HEK293T (cell line): ENCODE results near the gene CMTM4.
"Not testable (repeated sequence)": the region's sequence is repeated elsewhere in the genome, so short reads cannot be mapped to it uniquely, and the experiment has no call there.

Experiments used
- CTCF ChIA-PET: fragments of 350-600 bp; formaldehyde crosslinking; extraction: SDS; loops from one replicate; lab custom pipeline; 2021; ENCODE audit warnings: antibody characterized with exemption, inconsistent platforms; lab: Yijun Ruan, JAX
- POLR2A ChIA-PET: fragments of 350-600 bp; formaldehyde crosslinking; extraction: SDS; loops from one replicate; lab custom pipeline; 2020; ENCODE audit warnings: antibody characterized with exemption, inconsistent platforms; lab: Yijun Ruan, JAX
- DNase-seq: peaks from one replicate; pipeline ENCODE4 v3.0.0; 2012; ENCODE audit warnings: mixed read lengths; ENCODE audit errors: extremely low spot score
- ARNT ChIP-seq: fragments of 450-650 bp; IDR thresholded peaks from 2 replicates; pipeline ENCODE4 v1.6.1; 2017; ENCODE audit warnings: mild to moderate bottlenecking
- BHLHE40 ChIP-seq: fragments of 450-650 bp; IDR thresholded peaks from 2 replicates; pipeline ENCODE4 v1.6.1; 2016; ENCODE audit warnings: mild to moderate bottlenecking, moderate library complexity, borderline replicate concordance
- CTBP1 ChIP-seq: fragments of 450-650 bp; IDR thresholded peaks from 2 replicates; pipeline ENCODE4 v1.6.1; 2016; ENCODE audit warnings: borderline replicate concordance
- ELF4 ChIP-seq: fragments of 450-650 bp; IDR thresholded peaks from 2 replicates; pipeline ENCODE4 v1.6.1; 2017; ENCODE audit warnings: antibody characterized with exemption
- FOXA1 ChIP-seq: fragments of 450-650 bp; IDR thresholded peaks from 2 replicates; pipeline ENCODE4 v1.6.1; 2016; ENCODE audit warnings: mild to moderate bottlenecking
- FOXK2 ChIP-seq: fragments of 450-650 bp; IDR thresholded peaks from 2 replicates; pipeline ENCODE4 v1.6.1; 2016; ENCODE audit warnings: mild to moderate bottlenecking
- FOXM1 ChIP-seq: fragments of 450-650 bp; IDR thresholded peaks from 2 replicates; pipeline ENCODE4 v1.6.1; 2017; ENCODE audit warnings: mild to moderate bottlenecking, borderline replicate concordance
- HDGF ChIP-seq: fragments of 450-650 bp; IDR thresholded peaks from 2 replicates; pipeline ENCODE4 v1.6.1; 2017; ENCODE audit warnings: antibody characterized with exemption, borderline replicate concordance
- L3MBTL2 ChIP-seq: fragments of 450-650 bp; conservative IDR thresholded peaks from 2 replicates; pipeline ENCODE4 v1.6.1; 2016; ENCODE audit warnings: mild to moderate bottlenecking
- LEF1 ChIP-seq: fragments of 450-650 bp; IDR thresholded peaks from 2 replicates; pipeline ENCODE4 v1.6.1; 2017; ENCODE audit warnings: mild to moderate bottlenecking, borderline replicate concordance
- NFRKB ChIP-seq: fragments of 450-650 bp; IDR thresholded peaks from 2 replicates; pipeline ENCODE4 v1.6.1; 2016; ENCODE audit warnings: mild to moderate bottlenecking, moderate library complexity
- SP1 ChIP-seq: fragments of 450-650 bp; IDR thresholded peaks from 2 replicates; pipeline ENCODE4 v1.6.1; 2017
- TARDBP ChIP-seq: fragments of 450-650 bp; IDR thresholded peaks from 2 replicates; pipeline ENCODE4 v1.6.1; 2016
- TF ChIP-seq, protein P1 (sequence below): fragments of 450-650 bp; IDR thresholded peaks from 2 replicates; pipeline ENCODE4 v1.6.1; 2016

The CMTM4 gene

GRCh38 chr16:66676599-66676998, 19.9 kb downstream of the CMTM4 start:
- CTCF ChIA-PET = no interaction called here
- TF ChIP-seq HDGF = no peak
- no peak for TF ChIP-seq FOXA1
- no peak for TF ChIP-seq FOXM1
- TF ChIP-seq ELF4 = no peak
- no peak for TF ChIP-seq CTBP1
- TF ChIP-seq SP1 = no peak
- TF ChIP-seq FOXK2 = no peak
- TF ChIP-seq L3MBTL2 = no peak
- TF ChIP-seq BHLHE40 = no peak
- no peak for TF ChIP-seq LEF1

DNA sequence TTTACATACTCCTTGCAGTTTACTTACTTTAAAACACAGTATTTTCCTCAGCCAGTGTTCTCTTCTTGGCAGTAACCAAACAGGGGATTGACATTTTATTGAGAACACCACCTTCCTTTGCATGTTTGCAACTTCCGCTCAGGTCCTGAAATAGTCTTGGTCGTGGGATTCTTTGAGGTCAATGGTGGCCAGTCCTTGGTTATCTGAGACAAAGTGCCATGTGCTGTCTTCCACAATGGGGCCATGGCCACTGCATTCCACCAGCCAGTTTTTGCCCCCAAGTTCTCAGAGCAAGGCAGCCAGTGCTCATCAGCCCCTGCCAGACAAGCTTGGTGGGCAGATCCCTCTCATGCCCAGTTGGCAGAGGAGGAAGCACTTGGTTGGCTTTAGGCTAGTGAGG, 22.9 kb downstream of the CMTM4 start:
- ChIA-PET POLR2A (no interaction called here), CTCF (no interaction called here)

More at GRCh38 chr16:66676599-66676998, 19.9 kb downstream of the CMTM4 start:
- DNase-seq = no peak
- POLR2A ChIA-PET = no interaction called here

DNA sequence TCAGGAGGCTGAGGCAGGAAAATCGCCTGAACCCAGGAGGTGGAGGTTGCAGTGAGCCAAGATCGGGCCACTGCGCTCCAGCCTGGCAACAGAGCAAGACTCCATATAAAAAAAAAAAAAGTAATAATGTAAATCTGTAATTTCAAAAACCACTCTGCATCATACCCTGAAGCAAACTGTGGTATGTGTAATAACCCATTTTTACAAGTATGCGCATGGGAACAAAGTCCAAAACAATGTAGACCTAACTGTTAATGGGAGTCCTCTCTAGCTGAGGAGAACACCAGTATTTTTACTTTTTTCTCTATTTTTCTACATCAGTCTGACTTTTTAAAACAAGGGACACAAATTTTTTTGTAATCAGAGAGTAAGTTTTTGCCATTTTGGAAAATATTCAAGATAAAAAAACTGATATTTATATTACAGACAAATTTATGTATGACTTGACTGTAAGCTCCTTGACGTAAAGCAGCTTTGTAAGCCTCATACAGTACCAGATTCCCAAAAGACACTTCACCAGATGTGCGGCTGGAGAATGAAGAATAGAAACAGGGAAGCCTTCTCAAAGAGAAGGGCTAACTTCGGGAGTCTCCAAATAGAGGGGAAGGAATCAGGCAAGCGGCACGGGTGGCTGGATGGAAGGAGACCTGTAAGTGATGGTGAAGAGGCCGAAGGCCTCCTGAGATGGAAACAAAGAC, 25.7 kb downstream of the CMTM4 start:
- ChIA-PET POLR2A (no interaction called here), CTCF (interaction anchor here (0.5 kb wide), 2 partner anchors 10 to 76 kb away, joined by 3 to 5 read pairs; no protein-coding TSS in a partner anchor)
- TF ChIP-seq NFRKB = no peak
- no peak for DNase-seq

More for the DNA sequence above, 22.9 kb downstream of the CMTM4 start:
- TF ChIP-seq LEF1 = no peak
- TF ChIP-seq SP1 = no peak
- TF ChIP-seq FOXM1 = no peak
- no peak for TF ChIP-seq TARDBP
- no peak for TF ChIP-seq CTBP1
- no peak for TF ChIP-seq L3MBTL2
- TF ChIP-seq HDGF = no peak
- no peak for TF ChIP-seq BHLHE40
- no peak for DNase-seq

DNA sequence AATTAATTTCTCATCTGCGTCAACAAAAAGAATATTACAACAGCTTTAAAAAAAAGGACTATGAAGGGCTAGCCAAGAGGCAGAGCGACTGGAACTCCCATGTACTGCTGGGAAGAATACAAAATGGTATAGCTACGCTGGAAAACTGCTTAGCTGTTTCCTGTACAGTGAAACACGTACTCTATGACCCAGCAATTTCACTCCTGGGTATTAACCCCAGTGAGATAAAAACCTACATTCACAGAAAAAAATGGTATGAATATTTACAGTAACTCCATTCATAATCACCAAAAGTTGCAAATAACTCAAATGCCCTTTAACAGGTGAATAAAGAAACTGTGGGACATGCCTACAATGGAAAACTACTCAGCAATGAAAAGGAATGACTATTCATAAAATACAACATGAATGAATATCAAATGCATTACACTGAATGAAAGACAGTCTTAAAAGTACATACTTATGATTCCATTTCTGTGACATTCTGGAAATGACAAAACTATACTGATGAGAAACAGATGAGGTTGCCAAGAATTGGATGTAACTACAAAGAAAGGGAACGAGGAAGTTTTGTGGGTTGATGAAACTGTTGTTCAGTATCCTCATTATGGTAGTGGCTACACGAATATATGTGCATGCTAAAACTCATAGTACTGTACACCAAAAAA, 27.6 kb downstream of the CMTM4 start:
- no peak for DNase-seq
- CTCF ChIA-PET = no interaction called here
- POLR2A ChIA-PET = no interaction called here
- TF ChIP-seq LEF1 (no peak), SP1 (no peak), FOXA1 (no peak), FOXM1 (no peak), FOXK2 (no peak), BHLHE40 (no peak)

GRCh38 chr16:66667944-66668343, 28.6 kb downstream of the CMTM4 start:
- CTCF ChIA-PET = no interaction called here
- POLR2A ChIA-PET = no interaction called here
- DNase-seq = no peak
- no peak for TF ChIP-seq FOXM1
- TF ChIP-seq NFRKB = no peak
- no peak for TF ChIP-seq ELF4
- no peak for TF ChIP-seq TARDBP

DNA sequence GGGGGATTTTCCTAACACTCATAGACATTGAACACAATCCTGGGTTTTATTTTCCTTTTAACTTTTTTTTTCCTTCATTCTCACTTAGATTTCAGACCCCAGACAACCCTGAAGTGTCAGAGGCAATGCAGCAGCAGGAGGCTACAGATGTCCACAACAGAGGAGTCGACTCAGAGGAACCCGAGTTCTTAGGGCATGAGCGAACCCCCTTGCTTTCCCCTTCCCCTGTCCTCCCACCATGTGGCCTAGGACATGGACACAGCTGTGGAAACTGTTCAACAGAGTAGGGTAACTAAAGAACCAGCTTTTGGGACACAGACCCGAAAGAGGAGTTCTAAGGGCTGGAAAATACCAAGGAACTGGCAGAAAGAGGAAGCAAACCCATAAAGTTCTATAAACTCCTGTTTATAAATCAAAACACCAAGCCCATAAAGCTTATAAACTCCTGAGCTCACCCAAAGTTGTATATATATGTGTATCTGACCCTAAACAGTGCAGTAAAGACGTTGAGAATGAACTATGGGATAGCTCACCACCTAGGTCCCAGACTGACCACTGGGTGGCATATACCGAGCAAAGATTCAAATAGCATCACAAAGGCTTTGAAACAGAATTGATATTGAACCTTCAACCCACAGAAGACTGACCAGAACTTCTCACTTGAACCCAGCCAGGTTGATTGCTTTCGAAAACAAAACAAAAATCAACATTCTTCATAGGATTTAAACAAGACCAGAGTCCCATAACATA, 33.9 kb downstream of the CMTM4 start:
- TF ChIP-seq, protein P1, sequence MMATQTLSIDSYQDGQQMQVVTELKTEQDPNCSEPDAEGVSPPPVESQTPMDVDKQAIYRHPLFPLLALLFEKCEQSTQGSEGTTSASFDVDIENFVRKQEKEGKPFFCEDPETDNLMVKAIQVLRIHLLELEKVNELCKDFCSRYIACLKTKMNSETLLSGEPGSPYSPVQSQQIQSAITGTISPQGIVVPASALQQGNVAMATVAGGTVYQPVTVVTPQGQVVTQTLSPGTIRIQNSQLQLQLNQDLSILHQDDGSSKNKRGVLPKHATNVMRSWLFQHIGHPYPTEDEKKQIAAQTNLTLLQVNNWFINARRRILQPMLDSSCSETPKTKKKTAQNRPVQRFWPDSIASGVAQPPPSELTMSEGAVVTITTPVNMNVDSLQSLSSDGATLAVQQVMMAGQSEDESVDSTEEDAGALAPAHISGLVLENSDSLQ = no peak
- TF ChIP-seq LEF1 (no peak), FOXK2 (no peak), ARNT (no peak)
- DNase-seq = peak; percentile 45
- ChIA-PET POLR2A (interaction anchor here (1.6 kb wide), 1 partner anchor 12 kb away, joined by 4 read pairs; no protein-coding TSS in a partner anchor), CTCF (interaction anchor here (0.7 to 5.0 kb wide), 7 partner anchors 12 to 205 kb away, joined by 3 to 64 read pairs (median 4); partner anchors contain the start of gene DYNC1LI2)

GRCh38 chr16:66661671-66662346, 34.7 kb downstream of the CMTM4 start:
- not testable (repeated sequence) for DNase-seq
- CTCF ChIA-PET = interaction anchor here (0.7 to 5.0 kb wide), 5 partner anchors 11 to 211 kb away, joined by 3 to 64 read pairs (median 4); no protein-coding TSS in a partner anchor
- POLR2A ChIA-PET = interaction anchor here (0.7 to 1.6 kb wide), 4 partner anchors 10 to 111 kb away, joined by 3 to 4 read pairs (median 4); no protein-coding TSS in a partner anchor

DNA sequence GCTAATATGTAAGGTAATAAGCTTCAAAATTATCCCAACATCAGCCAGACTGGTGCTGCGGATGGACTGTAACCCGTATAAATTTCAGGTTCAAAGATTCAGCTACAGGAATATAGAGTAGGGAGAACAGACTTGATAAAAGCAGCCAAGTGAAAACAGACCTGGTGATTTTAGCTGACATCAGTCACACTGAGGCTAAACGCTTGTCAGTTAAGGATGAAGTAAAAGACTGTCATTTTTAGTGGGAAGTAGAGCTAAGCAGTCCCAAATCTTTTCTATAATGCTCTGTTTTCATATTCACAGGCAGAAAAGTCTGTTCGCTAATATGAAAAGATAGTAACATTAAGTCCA, 35.4 kb downstream of the CMTM4 start:
- CTCF ChIA-PET = interaction anchor here (0.7 to 5.0 kb wide), 5 partner anchors 10 to 212 kb away, joined by 3 to 64 read pairs (median 4); no protein-coding TSS in a partner anchor
- no peak for DNase-seq
- TF ChIP-seq BHLHE40 (no peak), ELF4 (no peak), ARNT (no peak), LEF1 (no peak)
- POLR2A ChIA-PET = interaction anchor here (0.7 to 1.3 kb wide), 3 partner anchors 10 to 110 kb away, joined by 3 to 4 read pairs (median 3); no protein-coding TSS in a partner anchor
